Measurements from ENCODE around the gene TANGO6. TPM values are rescaled to one million over a fixed set of nuclear protein-coding genes. Genes with fewer than 3 reads are reported as not detected.

The TANGO6 gene
- polyA plus RNA-seq, 1 donor (not counting 4 experiments of a cell fraction or from before 2014, with no cell fraction given), result 13.1 TPM

GRCh38 chr16:68969338-68969737 lies 126.0 kb downstream of the TANGO6 start:
- FAIRE-seq, result no peak
- Histone ChIP-seq H3K4me3 (ENCODE audit: control insufficient read depth in 2 of 3, extremely low read depth in 1 of 3, insufficient read depth in 2 of 3, low read depth in 1 of 3, low read length in 3 of 3) (no peak overlapping the region), H3K79me2 (ENCODE audit: control insufficient read depth, insufficient read depth, low read length) (no peaks in the 10 kb centered on the region), H3K4me1 (ENCODE audit: control insufficient read depth, extremely low read depth, insufficient read depth, low read length) (peaks cover 7% of the 10 kb centered on the region), H4K20me1 (ENCODE audit: control insufficient read depth, extremely low read depth, insufficient read depth, low read length) (no peaks in the 10 kb centered on the region), H3K36me3 (ENCODE audit: control insufficient read depth in 2 of 2, extremely low read depth in 1 of 2, insufficient read depth in 2 of 2, low read length in 2 of 2) (no peaks in the 10 kb centered on the region), H3K27ac (ENCODE audit: control insufficient read depth, insufficient read depth, low read length) (no peak overlapping the region), H3K27me3 (ENCODE audit: control insufficient read depth, extremely low read depth, insufficient read depth, low read length) (no peaks in the 10 kb centered on the region), H2AFZ (ENCODE audit: control insufficient read depth, low read length) (no peak overlapping the region), H3K9me1 (ENCODE audit: control insufficient read depth, extremely low read depth, insufficient read depth, low read length) (no peaks in the 10 kb centered on the region), H3K4me2 (ENCODE audit: control insufficient read depth, extremely low read depth, insufficient read depth, low read depth, low read length) (no peak overlapping the region), H3K9ac (ENCODE audit: control insufficient read depth, extremely low read depth, insufficient read depth, low read length) (no peak overlapping the region), H3K9me3 (ENCODE audit: control insufficient read depth, low read depth, low read length) (no peaks in the 10 kb centered on the region)
- DNase-seq (ENCODE audit: low read depth, low spot score), result no peak
- dilution Hi-C loops (cut with MboI; ENCODE audit: extremely low pct_ligation_motif_present, low sequenced_read_pairs), result no loop called here
- TF ChIP-seq EZH2 (IDR thresholded peaks at IDR 0.05; ENCODE audit: low read length) (no peak), CTCF (optimal IDR thresholded peaks at IDR 0.05 in 1 of 3, IDR thresholded peaks at IDR 0.05 in 1 of 3, conservative IDR thresholded peaks at IDR 0.05 in 1 of 3; ENCODE audit: extremely low read depth in 1 of 3, insufficient read depth in 2 of 3, low read length in 3 of 3) (no peak)

- H4K20me1 ChIP-seq (ENCODE audit: control insufficient read depth, extremely low read depth, insufficient read depth, low read length), result no peaks in the 10 kb centered on the region
- H3K4me2 ChIP-seq (ENCODE audit: control insufficient read depth, extremely low read depth, insufficient read depth, low read depth, low read length), result no peak overlapping the region
- H3K27ac ChIP-seq (ENCODE audit: control insufficient read depth, insufficient read depth, low read length), result no peak overlapping the region
- dilution Hi-C loops (cut with MboI; ENCODE audit: extremely low pct_ligation_motif_present, low sequenced_read_pairs), result no loop called here
- H3K79me2 ChIP-seq (ENCODE audit: control insufficient read depth, insufficient read depth, low read length), result no peaks in the 10 kb centered on the region
- no peak for FAIRE-seq
- H2AFZ ChIP-seq (ENCODE audit: control insufficient read depth, low read length), result no peak overlapping the region
- no peak for TF ChIP-seq CTCF (optimal IDR thresholded peaks at IDR 0.05 in 1 of 3, IDR thresholded peaks at IDR 0.05 in 1 of 3, conservative IDR thresholded peaks at IDR 0.05 in 1 of 3; ENCODE audit: extremely low read depth in 1 of 3, insufficient read depth in 2 of 3, low read length in 3 of 3)
- TF ChIP-seq EZH2 (IDR thresholded peaks at IDR 0.05; ENCODE audit: low read length), result no peak
- no peak for DNase-seq (ENCODE audit: low read depth, low spot score)
- no peaks in the 10 kb centered on the region for H3K9me1 ChIP-seq (ENCODE audit: control insufficient read depth, extremely low read depth, insufficient read depth, low read length)
- H3K9me3 ChIP-seq (ENCODE audit: control insufficient read depth, low read depth, low read length), result no peaks in the 10 kb centered on the region
- H3K27me3 ChIP-seq (ENCODE audit: control insufficient read depth, extremely low read depth, insufficient read depth, low read length), result no peaks in the 10 kb centered on the region
- peaks cover 7% of the 10 kb centered on the region for H3K4me1 ChIP-seq (ENCODE audit: control insufficient read depth, extremely low read depth, insufficient read depth, low read length)
- H3K4me3 ChIP-seq (ENCODE audit: control insufficient read depth in 2 of 3, extremely low read depth in 1 of 3, insufficient read depth in 2 of 3, low read depth in 1 of 3, low read length in 3 of 3), result no peak overlapping the region
- peaks cover 1 to 5% of the 10 kb centered on the region in 2 experiments for H3K36me3 ChIP-seq (ENCODE audit: control insufficient read depth in 2 of 2, extremely low read depth in 1 of 2, insufficient read depth in 2 of 2, low read length in 2 of 2)
- no peak overlapping the region for H3K9ac ChIP-seq (ENCODE audit: control insufficient read depth, extremely low read depth, insufficient read depth, low read length)
Measured at GRCh38 chr16:68972013-68972412, 128.7 kb downstream of the TANGO6 start.

All from keratinocyte (primary cell).